Chondrocyte (in vitro differentiated cells): Measurements from ENCODE around the gene HYAL2. TPM values are rescaled to one million over a fixed set of nuclear protein-coding genes. Genes with fewer than 3 reads are reported as not detected.

Experiments
- DNase-seq: peaks from one replicate; pipeline ENCODE4 v3.0.0; 2021; ENCODE audit warnings: mixed read lengths, low spot score
- H3K27ac Mint-ChIP-seq: one replicate; pipeline ENCODE4 v1.8.0; 2021; ENCODE audit warnings: mild to moderate bottlenecking, moderate library complexity, mixed read lengths; ENCODE audit not compliant: unreplicated experiment
- H3K27me3 Mint-ChIP-seq: 2 replicates; pipeline ENCODE4 v1.8.0; 2021; ENCODE audit warnings: low read depth, mixed read lengths
- H3K36me3 Mint-ChIP-seq: 2 replicates; pipeline ENCODE4 v1.8.0; 2021; ENCODE audit warnings: low read depth, mixed read lengths
- H3K4me1 Mint-ChIP-seq: 2 replicates; pipeline ENCODE4 v1.8.0; 2021; ENCODE audit warnings: low read depth, mild to moderate bottlenecking, mixed read lengths
- H3K4me3 Mint-ChIP-seq: one replicate; pipeline ENCODE4 v1.8.0; 2021; ENCODE audit warnings: mild to moderate bottlenecking, moderate library complexity, mixed read lengths; ENCODE audit not compliant: unreplicated experiment
- H3K9me3 Mint-ChIP-seq: 2 replicates; pipeline ENCODE4 v1.8.0; 2021; ENCODE audit warnings: low read depth, mixed read lengths
- CTCF ChIP-seq: fragments of 200-600 bp; sonication (generic); IDR thresholded peaks from 2 replicates; pipeline ENCODE4 v1.5.0; 2021; ENCODE audit warnings: antibody characterized with exemption, mild to moderate bottlenecking, moderate library complexity
- total RNA-seq: library from RNA; stranded (reverse); gene quantifications from 3 replicates; pipeline ENCODE4 v1.2.1, GENCODE V29; 2021

Gene HYAL2
- total RNA-seq, 1 donor from 2014 or later, result 31.3 TPM

GRCh38 chr3:50337175-50337861 is 14.8 kb upstream of the HYAL2 start:
- TF ChIP-seq CTCF, result no peak
- H3K4me3 Mint-ChIP-seq, result peak overlapping the region; percentile 98
- peak overlapping the region; percentile 98 for H3K27ac Mint-ChIP-seq
- no peaks in the 10 kb centered on the region for H3K36me3 Mint-ChIP-seq
- H3K27me3 Mint-ChIP-seq, result no peaks in the 10 kb centered on the region
- H3K9me3 Mint-ChIP-seq, result no peaks in the 10 kb centered on the region
- H3K4me1 Mint-ChIP-seq, result peaks cover 55% of the 10 kb centered on the region
- peak; percentile 100 for DNase-seq

GRCh38 chr3:50336452-50337174 is 14.1 kb upstream of the HYAL2 start:
- peak overlapping the region; percentile 98 for H3K27ac Mint-ChIP-seq
- no peak for TF ChIP-seq CTCF
- peaks cover 1% of the 10 kb centered on the region for H3K36me3 Mint-ChIP-seq
- H3K4me3 Mint-ChIP-seq, result peak overlapping the region; percentile 98
- no peaks in the 10 kb centered on the region for H3K9me3 Mint-ChIP-seq
- no peaks in the 10 kb centered on the region for H3K27me3 Mint-ChIP-seq
- H3K4me1 Mint-ChIP-seq, result peaks cover 55% of the 10 kb centered on the region
- DNase-seq, result no peak

- no peaks in the 10 kb centered on the region for H3K27me3 Mint-ChIP-seq
- no peak for TF ChIP-seq CTCF
- no peaks in the 10 kb centered on the region for H3K9me3 Mint-ChIP-seq
- H3K27ac Mint-ChIP-seq, result peak overlapping the region; percentile 98
- peak overlapping the region; percentile 37 for H3K4me3 Mint-ChIP-seq
- peaks cover 4% of the 10 kb centered on the region for H3K36me3 Mint-ChIP-seq
- no peak for DNase-seq
- H3K4me1 Mint-ChIP-seq, result peaks cover 49% of the 10 kb centered on the region
Observed at GRCh38 chr3:50334339-50335075, 12.0 kb upstream of the HYAL2 start.

- no peak for DNase-seq
- Mint-ChIP-seq H3K27me3 (no peaks in the 10 kb centered on the region), H3K4me1 (peaks cover 44% of the 10 kb centered on the region), H3K36me3 (peaks cover 4% of the 10 kb centered on the region), H3K27ac (peak overlapping the region; percentile 70), H3K4me3 (peak overlapping the region; percentile 37), H3K9me3 (no peaks in the 10 kb centered on the region)
- no peak for TF ChIP-seq CTCF
Observed at GRCh38 chr3:50333744-50334328, 11.3 kb upstream of the HYAL2 start.
